Measurements from ENCODE around the gene INO80.

GRCh38 chr15:41013691-41014414 is 102.2 kb downstream of the INO80 start:
- TF ChIP-seq CTCF (IDR thresholded peaks at IDR 0.05; ENCODE audit: low read length) (no peak), EZH2 (IDR thresholded peaks at IDR 0.05; ENCODE audit: borderline replicate concordance, low read length) (no peak)

All from OCI-LY1 (cell line).